Epithelial cell of prostate (primary cell): ENCODE results near the gene FAM24A.
"Not testable (repeated sequence)": the region's sequence is repeated elsewhere in the genome, so short reads cannot be mapped to it uniquely, and the experiment has no call there.

Source experiments
- DNase-seq: peaks from one replicate; pipeline ENCODE4 v3.0.0-alpha.2; 2011; ENCODE audit warnings: low read depth, low spot score
- H3K27ac ChIP-seq: fragments of 450-650 bp; 2 replicates; pipeline ENCODE4 v1.5.1; 2017; ENCODE audit warnings: mild to moderate bottlenecking

The FAM24A gene

GRCh38 chr10:122910310-122910709 is at the start of gene FAM24A:
TSS of gene FAM24A (plus strand) at chr10:122910610. CDS start at chr10:122911635, 1,025 bp downstream.
- DNase-seq, result no peak
- H3K27ac ChIP-seq, result no peak within 1 kb of the TSS

- H3K27ac ChIP-seq, result peak overlapping the region; percentile 90
- no peak for DNase-seq
These were observed 48.7 kb upstream of the FAM24A start for GRCh38 chr10:122861711-122862161.

GRCh38 chr10:122863216-122864193 is 46.9 kb upstream of the FAM24A start:
- no peak for DNase-seq
- H3K27ac ChIP-seq, result peak overlapping the region; percentile 90

- H3K27ac ChIP-seq, result peak overlapping the region; percentile 90
These were observed 46.2 kb upstream of the FAM24A start for GRCh38 chr10:122864194-122864592.

GRCh38 chr10:122864901-122865300 is 45.5 kb upstream of the FAM24A start:
- peak overlapping the region; percentile 90 for H3K27ac ChIP-seq
- no peak for DNase-seq

More at GRCh38 chr10:122864194-122864592, 46.2 kb upstream of the FAM24A start:
- DNase-seq, result no peak

- peak overlapping the region; percentile 90 for H3K27ac ChIP-seq
These were observed 43.5 kb upstream of the FAM24A start for GRCh38 chr10:122866757-122867482.

GRCh38 chr10:122868768-122869167 is 41.6 kb upstream of the FAM24A start:
- not testable (repeated sequence) for H3K27ac ChIP-seq, DNase-seq

More at GRCh38 chr10:122866757-122867482, 43.5 kb upstream of the FAM24A start:
- DNase-seq, result not testable (repeated sequence)

- not testable (repeated sequence) for H3K27ac ChIP-seq, DNase-seq
These were observed 38.5 kb upstream of the FAM24A start for GRCh38 chr10:122871947-122872346.

- DNase-seq, result no peak
- H3K27ac ChIP-seq, result no peak overlapping the region
These were observed 34.5 kb upstream of the FAM24A start for GRCh38 chr10:122875843-122876466.

GRCh38 chr10:122876467-122876855 is 33.9 kb upstream of the FAM24A start:
- no peak for DNase-seq
- no peak overlapping the region for H3K27ac ChIP-seq

GRCh38 chr10:122877264-122877663 is 33.1 kb upstream of the FAM24A start:
- DNase-seq, result no peak
- H3K27ac ChIP-seq, result peak overlapping the region; percentile 85

GRCh38 chr10:122878799-122879338 is 31.5 kb upstream of the FAM24A start:
- no peak for DNase-seq
- peak overlapping the region; percentile 85 for H3K27ac ChIP-seq

GRCh38 chr10:122879339-122880273 is 30.8 kb upstream of the FAM24A start, which contains the start of gene FAM24B:
TSS of gene FAM24B (minus strand) at chr10:122879581. CDS start at chr10:122850515, 29,066 bp downstream.
- peak within 1 kb of the TSS; percentile 85 for H3K27ac ChIP-seq
- DNase-seq, result peak; percentile 82

GRCh38 chr10:122882766-122883165 is 27.6 kb upstream of the FAM24A start:
- DNase-seq, result no peak

GRCh38 chr10:122884166-122884565 is 26.2 kb upstream of the FAM24A start:
- no peak overlapping the region for H3K27ac ChIP-seq
- DNase-seq, result no peak

More at GRCh38 chr10:122882766-122883165, 27.6 kb upstream of the FAM24A start:
- H3K27ac ChIP-seq, result no peak overlapping the region

GRCh38 chr10:122894261-122894944 is 16.0 kb upstream of the FAM24A start:
- H3K27ac ChIP-seq, result no peak overlapping the region
- DNase-seq, result no peak

GRCh38 chr10:122903861-122904260 is 6.5 kb upstream of the FAM24A start:
- DNase-seq, H3K27ac ChIP-seq: not testable (repeated sequence)

GRCh38 chr10:122911889-122912484 is 1.6 kb downstream of the FAM24A start:
- peak; percentile 1 for DNase-seq
- no peak overlapping the region for H3K27ac ChIP-seq
